HepG2 (cell line): ENCODE results near the gene FMNL1. TPM values are rescaled to one million over a fixed set of nuclear protein-coding genes. Genes with fewer than 3 reads are reported as not detected.

Experiments
- CREM ChIP-seq, 2 experiments: sonication (generic) in 1 of 2; formaldehyde crosslinking in 1 of 2; IDR thresholded peaks; 2 replicates each; pipeline versions ENCODE4 v1.4.0 to v1.6.1; 2016 to 2020; ENCODE audit warnings: antibody characterized with exemption in 1 of 2, mild to moderate bottlenecking in 1 of 2, missing genetic modification reagents in 1 of 2
- HCFC1 ChIP-seq: fragments of 150-350 bp; IDR thresholded peaks from 2 replicates; pipeline ENCODE4 v1.6.1; 2014; ENCODE audit warnings: low read depth, low read length
- HNRNPUL1 ChIP-seq: fragments of 200-400 bp; formaldehyde crosslinking; IDR thresholded peaks from 2 replicates; pipeline ENCODE4 v1.6.1; 2017; ENCODE audit warnings: low read depth, mild to moderate bottlenecking, low read length, moderate library complexity
- ZBTB21 ChIP-seq: sonication (generic); formaldehyde crosslinking; IDR thresholded peaks from 2 replicates; pipeline ENCODE4 v1.4.0; 2020; ENCODE audit warnings: missing genetic modification reagents
- ZFAT ChIP-seq: sonication (generic); formaldehyde crosslinking; conservative IDR thresholded peaks from 2 replicates; pipeline ENCODE4 v1.8.1; 2023; ENCODE audit warnings: missing genetic modification reagents, inconsistent platforms
- ZMYM3 ChIP-seq: sonication (generic); formaldehyde crosslinking; IDR thresholded peaks from 2 replicates; pipeline ENCODE4 v1.5.1; 2020; ENCODE audit warnings: mild to moderate bottlenecking, missing genetic modification reagents
- ZNF205 ChIP-seq: IDR thresholded peaks from 2 replicates; pipeline ENCODE4 v1.6.1; 2018; ENCODE audit warnings: missing biosample characterization, missing genetic modification reagents
- ZNF407 ChIP-seq: sonication (generic); formaldehyde crosslinking; IDR thresholded peaks from one replicate; pipeline ENCODE4 v1.5.1; 2020; ENCODE audit warnings: mild to moderate bottlenecking, missing genetic modification reagents; ENCODE audit errors: not compliant biosample characterization
- ZNF468 ChIP-seq: sonication (generic); formaldehyde crosslinking; IDR thresholded peaks from 2 replicates; pipeline ENCODE4 v1.8.0; 2022; ENCODE audit warnings: mild to moderate bottlenecking, moderate library complexity, missing genetic modification reagents
- ZNF484 ChIP-seq: sonication (generic); formaldehyde crosslinking; IDR thresholded peaks from 2 replicates; pipeline ENCODE4 v1.5.1; 2020; ENCODE audit warnings: mild to moderate bottlenecking, low read depth, missing genetic modification reagents, borderline replicate concordance
- ZNF879 ChIP-seq: sonication (generic); formaldehyde crosslinking; IDR thresholded peaks from 2 replicates; pipeline ENCODE4 v1.8.1; 2023; ENCODE audit warnings: missing genetic modification reagents
- polyA plus RNA-seq, 8 experiments: library from polyadenylated mRNA; depleted of rRNA in 3 of 8; stranded (reverse) in 7 of 8; unstranded in 1 of 8; fragments of >200 nt; fragmentation: Illumina TruSeq in 4 of 8; extraction: Trizol in 4 of 8; gene quantifications; 2 replicates each; pipeline versions ENCODE4 v1.2.1 to v1.2.3, GENCODE V29; 2011 to 2016; ENCODE audit warnings: low read depth in 4 of 8, missing spikeins in 1 of 8, mixed read lengths in 1 of 8; ENCODE audit not compliant: insufficient read depth in 1 of 8
- total RNA-seq, 5 experiments: library from RNA; depleted of rRNA; stranded (reverse); fragments of >200 nt; fragmentation: Illumina TruSeq; extraction: Trizol; gene quantifications; 2 replicates each; pipeline ENCODE4 v1.2.3, GENCODE V29; 2016; ENCODE audit warnings: low read depth in 1 of 5
- TF ChIP-seq, protein P1 (sequence below): fragments of 450-650 bp; IDR thresholded peaks from 2 replicates; pipeline ENCODE4 v1.6.1; 2017; ENCODE audit warnings: mild to moderate bottlenecking
- TF ChIP-seq, protein P2 (sequence below): sonication (generic); formaldehyde crosslinking; IDR thresholded peaks from 2 replicates; pipeline ENCODE4 v1.4.0; 2020; ENCODE audit warnings: mild to moderate bottlenecking, missing genetic modification reagents

Gene FMNL1
- total and polyA plus RNA-seq, 2 of the 13 experiments (the other 11 are each of a cell fraction or from before 2014, with no cell fraction given), result 0.53 to 0.70 TPM

DNA sequence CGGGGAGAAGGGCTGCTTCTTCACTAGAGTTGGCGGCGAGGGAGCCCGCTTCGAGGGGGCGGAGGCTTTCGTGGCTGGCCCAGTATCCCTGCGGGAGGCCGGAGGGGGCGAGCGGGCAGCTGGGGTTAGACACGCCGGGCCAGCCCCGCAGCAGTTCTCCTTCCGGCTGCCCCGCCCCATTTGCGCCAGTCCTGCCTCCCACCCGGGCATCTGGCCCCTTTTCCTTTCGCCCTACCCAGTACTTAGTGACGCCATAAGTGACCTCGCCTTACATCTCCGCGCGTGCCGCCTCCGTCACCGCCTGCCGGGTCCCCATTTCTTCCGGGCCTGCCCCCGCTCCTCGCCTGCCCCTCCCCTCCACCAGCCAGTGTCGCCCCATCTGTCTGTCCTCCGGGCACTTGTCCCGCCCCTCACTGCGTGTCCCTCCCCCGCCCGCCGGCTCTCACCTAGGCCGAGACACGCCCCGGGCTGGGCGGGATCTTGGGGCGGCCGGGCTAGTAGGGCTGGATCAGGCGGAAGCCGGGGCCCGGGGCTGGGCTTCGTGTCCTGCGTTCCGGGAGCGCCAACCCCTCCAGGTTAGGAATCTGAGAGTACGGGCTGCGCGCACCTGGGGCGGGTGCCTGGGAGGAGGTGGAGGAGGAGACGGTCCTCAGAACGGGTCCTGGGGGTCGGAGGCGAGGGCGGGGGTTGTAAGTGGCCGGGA is 25.9 kb downstream of the FMNL1 start (continued):
- TF ChIP-seq ZNF407 (CRISPR knock-in tag) (peak; percentile 32), HNRNPUL1 (no peak), ZFAT (CRISPR knock-in tag) (no peak), ZNF205 (CRISPR knock-in tag) (peak; percentile 59; the same call in 1 of the 2 replicates), CREM (IDR thresholded peaks at IDR 0.05) (peak; percentile 58), CREM (CRISPR knock-in tag; IDR thresholded peaks at IDR 0.05) (no peak), HCFC1 (no peak), ZNF879 (no peak), ZNF468 (CRISPR knock-in tag) (no peak), ZMYM3 (no peak), ZBTB21 (CRISPR knock-in tag) (peak; percentile 98), ZNF484 (CRISPR knock-in tag) (no peak)
- TF ChIP-seq, protein P1, sequence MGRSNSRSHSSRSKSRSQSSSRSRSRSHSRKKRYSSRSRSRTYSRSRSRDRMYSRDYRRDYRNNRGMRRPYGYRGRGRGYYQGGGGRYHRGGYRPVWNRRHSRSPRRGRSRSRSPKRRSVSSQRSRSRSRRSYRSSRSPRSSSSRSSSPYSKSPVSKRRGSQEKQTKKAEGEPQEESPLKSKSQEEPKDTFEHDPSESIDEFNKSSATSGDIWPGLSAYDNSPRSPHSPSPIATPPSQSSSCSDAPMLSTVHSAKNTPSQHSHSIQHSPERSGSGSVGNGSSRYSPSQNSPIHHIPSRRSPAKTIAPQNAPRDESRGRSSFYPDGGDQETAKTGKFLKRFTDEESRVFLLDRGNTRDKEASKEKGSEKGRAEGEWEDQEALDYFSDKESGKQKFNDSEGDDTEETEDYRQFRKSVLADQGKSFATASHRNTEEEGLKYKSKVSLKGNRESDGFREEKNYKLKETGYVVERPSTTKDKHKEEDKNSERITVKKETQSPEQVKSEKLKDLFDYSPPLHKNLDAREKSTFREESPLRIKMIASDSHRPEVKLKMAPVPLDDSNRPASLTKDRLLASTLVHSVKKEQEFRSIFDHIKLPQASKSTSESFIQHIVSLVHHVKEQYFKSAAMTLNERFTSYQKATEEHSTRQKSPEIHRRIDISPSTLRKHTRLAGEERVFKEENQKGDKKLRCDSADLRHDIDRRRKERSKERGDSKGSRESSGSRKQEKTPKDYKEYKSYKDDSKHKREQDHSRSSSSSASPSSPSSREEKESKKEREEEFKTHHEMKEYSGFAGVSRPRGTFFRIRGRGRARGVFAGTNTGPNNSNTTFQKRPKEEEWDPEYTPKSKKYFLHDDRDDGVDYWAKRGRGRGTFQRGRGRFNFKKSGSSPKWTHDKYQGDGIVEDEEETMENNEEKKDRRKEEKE, result no peak
- TF ChIP-seq, protein P2, sequence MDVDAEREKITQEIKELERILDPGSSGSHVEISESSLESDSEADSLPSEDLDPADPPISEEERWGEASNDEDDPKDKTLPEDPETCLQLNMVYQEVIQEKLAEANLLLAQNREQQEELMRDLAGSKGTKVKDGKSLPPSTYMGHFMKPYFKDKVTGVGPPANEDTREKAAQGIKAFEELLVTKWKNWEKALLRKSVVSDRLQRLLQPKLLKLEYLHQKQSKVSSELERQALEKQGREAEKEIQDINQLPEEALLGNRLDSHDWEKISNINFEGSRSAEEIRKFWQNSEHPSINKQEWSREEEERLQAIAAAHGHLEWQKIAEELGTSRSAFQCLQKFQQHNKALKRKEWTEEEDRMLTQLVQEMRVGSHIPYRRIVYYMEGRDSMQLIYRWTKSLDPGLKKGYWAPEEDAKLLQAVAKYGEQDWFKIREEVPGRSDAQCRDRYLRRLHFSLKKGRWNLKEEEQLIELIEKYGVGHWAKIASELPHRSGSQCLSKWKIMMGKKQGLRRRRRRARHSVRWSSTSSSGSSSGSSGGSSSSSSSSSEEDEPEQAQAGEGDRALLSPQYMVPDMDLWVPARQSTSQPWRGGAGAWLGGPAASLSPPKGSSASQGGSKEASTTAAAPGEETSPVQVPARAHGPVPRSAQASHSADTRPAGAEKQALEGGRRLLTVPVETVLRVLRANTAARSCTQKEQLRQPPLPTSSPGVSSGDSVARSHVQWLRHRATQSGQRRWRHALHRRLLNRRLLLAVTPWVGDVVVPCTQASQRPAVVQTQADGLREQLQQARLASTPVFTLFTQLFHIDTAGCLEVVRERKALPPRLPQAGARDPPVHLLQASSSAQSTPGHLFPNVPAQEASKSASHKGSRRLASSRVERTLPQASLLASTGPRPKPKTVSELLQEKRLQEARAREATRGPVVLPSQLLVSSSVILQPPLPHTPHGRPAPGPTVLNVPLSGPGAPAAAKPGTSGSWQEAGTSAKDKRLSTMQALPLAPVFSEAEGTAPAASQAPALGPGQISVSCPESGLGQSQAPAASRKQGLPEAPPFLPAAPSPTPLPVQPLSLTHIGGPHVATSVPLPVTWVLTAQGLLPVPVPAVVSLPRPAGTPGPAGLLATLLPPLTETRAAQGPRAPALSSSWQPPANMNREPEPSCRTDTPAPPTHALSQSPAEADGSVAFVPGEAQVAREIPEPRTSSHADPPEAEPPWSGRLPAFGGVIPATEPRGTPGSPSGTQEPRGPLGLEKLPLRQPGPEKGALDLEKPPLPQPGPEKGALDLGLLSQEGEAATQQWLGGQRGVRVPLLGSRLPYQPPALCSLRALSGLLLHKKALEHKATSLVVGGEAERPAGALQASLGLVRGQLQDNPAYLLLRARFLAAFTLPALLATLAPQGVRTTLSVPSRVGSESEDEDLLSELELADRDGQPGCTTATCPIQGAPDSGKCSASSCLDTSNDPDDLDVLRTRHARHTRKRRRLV (CRISPR knock-in tag), result peak; percentile 48
